GM18526 (cell line): Measurements from ENCODE around the gene SBNO1.
A peak's percentile ranks its signal among the peaks of the same experiment; 100 is the strongest.

Experiments
- POLR2A ChIP-seq: IDR thresholded peaks from 3 replicates; pipeline ENCODE4 v1.6.1; 2011; ENCODE audit not compliant: insufficient read length; ENCODE audit errors: extremely low read depth

Gene SBNO1

DNA sequence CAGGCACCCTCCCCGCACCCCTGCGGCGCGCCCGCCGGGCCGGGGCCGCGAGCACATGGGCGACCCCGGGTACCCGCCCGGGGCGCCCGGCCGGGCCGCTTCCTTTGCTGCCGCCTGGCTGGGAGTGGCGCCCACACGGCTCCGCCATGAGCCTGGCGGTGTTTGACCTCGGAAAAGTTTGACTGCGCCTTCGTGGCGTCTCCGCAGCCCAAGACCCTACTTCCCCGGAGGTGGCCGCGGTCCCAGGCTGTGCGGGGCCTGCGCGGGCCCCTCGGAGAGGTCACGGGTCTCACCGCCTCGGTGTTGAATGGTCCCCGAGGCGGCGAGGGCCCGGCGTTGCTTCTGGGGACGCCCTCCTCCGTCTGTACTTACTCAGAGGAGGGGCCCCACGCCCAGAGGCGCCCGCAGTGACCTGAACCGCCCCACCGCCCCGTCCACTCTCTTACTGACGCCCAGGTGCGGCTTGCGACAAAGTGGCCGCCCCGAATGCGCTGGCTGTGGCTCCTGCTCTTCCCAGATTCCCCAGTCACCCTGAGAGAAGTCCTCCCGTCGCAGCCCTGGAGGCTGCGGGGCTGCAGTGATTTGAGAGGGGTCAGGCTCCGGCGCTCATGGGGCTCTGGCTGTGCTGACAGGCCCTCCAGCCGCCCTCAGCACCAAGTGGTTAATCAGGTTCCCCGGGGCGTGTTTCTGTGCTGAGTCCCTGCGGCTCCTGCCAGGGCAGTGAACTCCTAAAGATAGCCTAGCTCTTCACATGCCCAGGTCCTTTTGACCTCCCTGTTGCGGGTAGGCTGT lies 25.1 kb upstream of the SBNO1 start:
- no peak for TF ChIP-seq POLR2A

GRCh38 chr12:123388951-123389559 lies 24.4 kb upstream of the SBNO1 start:
- no peak for TF ChIP-seq POLR2A

DNA sequence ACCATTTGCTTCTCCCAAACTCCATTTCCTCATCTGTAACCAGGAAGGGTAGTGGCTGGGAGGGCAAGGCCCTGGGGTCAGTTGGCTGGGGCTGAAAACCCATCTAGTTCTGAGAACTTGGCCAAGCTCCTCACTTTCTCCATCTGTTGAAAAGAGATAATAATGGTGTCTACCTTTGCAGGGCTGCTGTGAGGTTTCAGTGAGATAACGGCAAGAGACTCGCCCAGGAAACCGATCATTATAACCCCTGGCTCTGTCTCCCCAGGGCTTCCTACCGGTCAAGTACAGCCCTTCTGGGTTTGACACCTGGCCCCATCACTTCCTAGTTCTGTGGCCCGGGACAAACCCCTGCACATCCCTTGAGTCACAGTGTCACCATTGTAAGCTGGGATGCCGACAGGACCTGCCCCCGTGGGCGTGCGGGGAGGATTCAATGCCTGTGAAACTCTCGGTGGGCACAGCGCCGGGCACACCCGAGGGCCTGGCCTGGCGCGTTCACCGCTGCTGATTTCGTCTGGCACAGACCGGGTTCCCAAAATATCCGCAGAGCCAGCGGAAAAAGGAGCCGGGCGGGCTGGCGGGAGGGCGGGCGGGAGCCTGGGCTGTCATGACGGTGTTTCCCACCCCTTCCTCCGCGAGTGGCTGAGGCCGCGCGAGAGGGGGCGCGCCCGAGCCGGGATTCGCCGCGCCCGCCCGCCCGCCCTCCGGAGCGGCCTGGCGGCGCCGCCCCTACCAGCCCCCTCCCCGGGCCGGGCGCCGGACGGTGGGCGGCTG lies 23.7 kb upstream of the SBNO1 start:
- TF ChIP-seq POLR2A, result no peak

DNA sequence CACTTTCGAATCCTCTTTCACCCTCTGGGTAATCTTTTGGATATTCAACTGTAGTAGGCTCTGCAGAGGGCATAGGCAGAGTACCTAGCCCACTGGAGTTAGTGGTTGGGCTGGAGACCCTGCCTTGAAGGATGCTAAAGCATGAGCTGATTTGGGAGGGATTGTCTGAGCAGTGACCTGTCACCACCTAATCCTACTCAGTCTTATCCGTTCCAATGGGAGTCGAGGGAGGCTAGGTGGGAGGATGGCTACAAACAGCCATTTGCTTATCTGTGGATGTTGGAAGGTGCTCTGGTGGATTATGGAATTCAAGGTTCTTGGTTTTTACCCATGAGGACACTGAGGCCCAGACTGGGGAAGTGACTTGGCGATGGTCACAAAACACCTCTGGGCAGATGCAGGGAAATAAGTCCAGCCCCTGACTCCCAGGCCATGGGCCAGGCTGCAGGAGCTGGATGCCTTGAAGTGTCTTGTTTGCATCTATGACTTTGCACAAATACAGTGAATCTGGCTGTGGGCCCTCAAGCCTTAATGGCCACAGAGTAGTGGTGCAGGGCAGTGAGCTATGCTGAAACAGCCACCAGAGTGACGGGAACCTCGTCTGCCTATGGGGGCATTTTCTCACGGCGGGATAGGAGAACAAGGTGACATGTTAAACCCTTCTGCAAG lies 23.0 kb upstream of the SBNO1 start:
- TF ChIP-seq POLR2A, result no peak

GRCh38 chr12:123384994-123385376 lies 20.3 kb upstream of the SBNO1 start:
- no peak for TF ChIP-seq POLR2A

- TF ChIP-seq POLR2A, result no peak
These were observed 19.8 kb upstream of the SBNO1 start for GRCh38 chr12:123384318-123384993.

- no peak for TF ChIP-seq POLR2A
These were observed 18.0 kb upstream of the SBNO1 start for GRCh38 chr12:123382684-123383083.

GRCh38 chr12:123379391-123379790 lies 14.7 kb upstream of the SBNO1 start:
- no peak for TF ChIP-seq POLR2A

GRCh38 chr12:123369229-123369628 lies 4.6 kb upstream of the SBNO1 start:
- TF ChIP-seq POLR2A, result no peak

GRCh38 chr12:123367511-123367910 lies 2.9 kb upstream of the SBNO1 start:
- no peak for TF ChIP-seq POLR2A

GRCh38 chr12:123365025-123365917 lies 624 bp upstream of the SBNO1 start:
- TF ChIP-seq POLR2A, result peak; percentile 66

DNA sequence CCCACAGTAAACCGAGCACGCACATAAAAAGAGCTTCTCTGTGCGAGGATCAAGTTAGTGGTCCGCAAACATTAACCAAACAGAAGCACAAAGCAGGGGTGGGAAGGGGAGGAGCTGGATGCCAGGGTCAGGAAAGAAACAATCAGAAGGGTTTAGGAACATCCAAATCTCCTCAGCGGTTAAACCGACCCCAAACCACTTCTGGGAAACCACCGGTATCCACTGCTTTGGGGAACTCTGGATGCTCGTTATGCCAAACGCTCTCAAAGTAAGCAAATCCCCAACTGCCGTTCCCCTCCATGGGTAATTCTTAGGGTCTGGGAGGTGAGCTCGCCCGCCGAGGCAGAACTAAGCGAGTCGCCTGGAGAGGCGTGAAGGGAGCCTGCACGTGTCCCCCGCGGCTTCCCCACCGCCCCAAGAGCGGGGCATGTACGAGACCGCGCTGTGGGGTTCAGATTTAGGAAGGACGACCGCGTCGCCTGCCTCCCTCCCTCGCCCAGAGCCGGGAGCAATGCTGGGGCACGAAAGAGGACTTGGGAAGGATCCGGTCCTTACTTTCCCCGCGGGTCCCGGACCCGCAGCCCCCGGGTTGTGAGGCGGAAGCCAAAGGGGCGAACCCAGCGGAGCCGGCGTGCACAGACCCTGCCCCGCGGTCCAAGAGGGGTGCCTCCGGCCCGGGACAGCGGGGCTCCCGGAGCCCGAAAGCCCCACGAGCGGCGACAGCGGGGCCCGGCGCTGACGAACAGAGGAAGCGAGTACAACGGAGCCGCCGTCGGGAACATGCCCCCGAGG lies 711 bp downstream of the SBNO1 start:
- no peak for TF ChIP-seq POLR2A

DNA sequence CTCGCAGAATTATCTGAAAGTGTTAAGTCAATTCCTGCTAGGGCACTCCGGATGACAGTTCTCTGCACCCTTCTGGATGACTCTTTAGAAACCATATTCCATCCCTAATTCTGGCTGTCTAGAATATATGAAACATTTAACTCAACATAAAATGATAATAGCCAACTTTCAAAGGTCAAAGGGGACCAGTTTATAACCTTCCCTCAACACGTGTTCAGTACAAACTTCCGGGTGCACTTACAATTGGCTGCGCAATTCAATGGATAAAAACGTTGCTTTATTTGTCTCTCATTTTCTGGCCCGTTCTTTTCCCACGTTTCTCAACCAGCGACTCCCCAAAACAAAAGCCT lies 1.3 kb downstream of the SBNO1 start:
- no peak for TF ChIP-seq POLR2A

GRCh38 chr12:123358035-123358434 lies 6.6 kb downstream of the SBNO1 start:
- TF ChIP-seq POLR2A, result no peak

DNA sequence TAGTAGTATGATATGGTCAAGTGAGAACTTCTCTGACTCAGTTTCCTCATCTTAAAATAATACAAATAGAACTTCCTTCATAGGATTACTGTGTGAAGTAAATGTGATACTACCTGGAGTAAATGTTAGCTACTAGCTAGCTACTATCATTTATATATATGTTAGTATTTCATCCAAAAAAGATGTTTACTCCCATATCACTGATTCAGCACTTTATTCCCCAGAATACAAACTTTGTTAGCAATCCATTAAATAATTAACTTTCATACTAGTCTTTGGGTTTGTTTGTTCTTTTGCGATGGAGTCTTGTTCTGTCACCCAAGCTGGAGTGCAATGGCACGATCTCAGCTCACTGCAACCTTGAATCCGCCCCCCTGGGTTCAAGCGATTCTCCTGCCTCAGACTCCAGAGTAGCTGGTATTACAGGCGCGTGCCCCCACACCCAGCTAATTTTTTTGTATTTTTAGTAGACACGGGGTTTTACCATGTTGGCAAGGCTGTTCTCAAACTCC lies 8.4 kb downstream of the SBNO1 start:
- TF ChIP-seq POLR2A, result no peak
